ENCODE results near the gene ZNF561. TPM values are rescaled to one million over a fixed set of nuclear protein-coding genes. Genes with fewer than 3 reads are reported as not detected.
"Not testable (repeated sequence)": the region's sequence is repeated elsewhere in the genome, so short reads cannot be mapped to it uniquely, and the experiment has no call there.

ZNF561 gene
- total RNA-seq, 1 donor = 45.2 TPM

GRCh38 chr19:9597027-9597426 lies 24.0 kb downstream of the ZNF561 start:
- no peaks in the 10 kb centered on the region for H4K20me1 ChIP-seq (ENCODE audit: insufficient read depth, low read length)
- peaks cover 9% of the 10 kb centered on the region for H3K4me1 ChIP-seq (ENCODE audit: insufficient read depth, low read length)
- H3K4me3 ChIP-seq (ENCODE audit: insufficient read depth, low read length) = no peak overlapping the region
- H3K27ac ChIP-seq (ENCODE audit: low read depth, low read length) = no peak overlapping the region
- H3K4me2 ChIP-seq (ENCODE audit: insufficient read depth, low read length) = no peak overlapping the region
- no peak for TF ChIP-seq CTCF (IDR thresholded peaks at IDR 0.05; ENCODE audit: extremely low read depth, low read depth, low read length)
- no peaks in the 10 kb centered on the region for H3K79me2 ChIP-seq (ENCODE audit: insufficient read depth, low read length)
- no peak overlapping the region for H2AFZ ChIP-seq (ENCODE audit: low read length)
- peak; percentile 84 for DNase-seq (ENCODE audit: insufficient read length, low spot score, missing footprints)
- H3K27me3 ChIP-seq (ENCODE audit: insufficient read depth, low read length) = peaks cover 5% of the 10 kb centered on the region
- peaks cover 5% of the 10 kb centered on the region for H3K9me3 ChIP-seq (ENCODE audit: low read depth, low read length)
- no peaks in the 10 kb centered on the region for H3K36me3 ChIP-seq (ENCODE audit: insufficient read depth, low read length)

GRCh38 chr19:9586764-9587163 lies 34.3 kb downstream of the ZNF561 start:
- Histone ChIP-seq H3K4me1 (ENCODE audit: insufficient read depth, low read length) (no peaks in the 10 kb centered on the region), H3K9me3 (ENCODE audit: low read depth, low read length) (no peaks in the 10 kb centered on the region), H3K79me2 (ENCODE audit: insufficient read depth, low read length) (peaks cover 24% of the 10 kb centered on the region), H3K27me3 (ENCODE audit: insufficient read depth, low read length) (no peaks in the 10 kb centered on the region), H2AFZ (ENCODE audit: low read length) (peak overlapping the region; percentile 70), H3K4me3 (ENCODE audit: insufficient read depth, low read length) (no peak overlapping the region), H3K4me2 (ENCODE audit: insufficient read depth, low read length) (peak overlapping the region; percentile 8), H3K27ac (ENCODE audit: low read depth, low read length) (no peak overlapping the region), H4K20me1 (ENCODE audit: insufficient read depth, low read length) (peaks cover 9% of the 10 kb centered on the region), H3K36me3 (ENCODE audit: insufficient read depth, low read length) (peaks cover 3% of the 10 kb centered on the region)
- DNase-seq (ENCODE audit: insufficient read length, low spot score, missing footprints) = peak; percentile 74
- peak; percentile 79 for TF ChIP-seq CTCF (IDR thresholded peaks at IDR 0.05; ENCODE audit: extremely low read depth, low read depth, low read length)

- peak within 1 kb of the TSS; percentile 99 for H2AFZ ChIP-seq (ENCODE audit: low read length)
- peaks cover 24% of the 10 kb centered on the region for H4K20me1 ChIP-seq (ENCODE audit: insufficient read depth, low read length)
- peak within 1 kb of the TSS; percentile 80 for H3K4me2 ChIP-seq (ENCODE audit: insufficient read depth, low read length)
- H3K4me1 ChIP-seq (ENCODE audit: insufficient read depth, low read length) = no peaks in the 10 kb centered on the region
- H3K27me3 ChIP-seq (ENCODE audit: insufficient read depth, low read length) = no peaks in the 10 kb centered on the region
- peaks cover 49% of the 10 kb centered on the region for H3K79me2 ChIP-seq (ENCODE audit: insufficient read depth, low read length)
- peak within 1 kb of the TSS; percentile 89 for H3K27ac ChIP-seq (ENCODE audit: low read depth, low read length)
- peaks cover 17% of the 10 kb centered on the region for H3K36me3 ChIP-seq (ENCODE audit: insufficient read depth, low read length)
- no peak for TF ChIP-seq CTCF (IDR thresholded peaks at IDR 0.05; ENCODE audit: extremely low read depth, low read depth, low read length)
- peak; percentile 85 for DNase-seq (ENCODE audit: insufficient read length, low spot score, missing footprints)
- H3K4me3 ChIP-seq (ENCODE audit: insufficient read depth, low read length) = peak within 1 kb of the TSS; percentile 98
- H3K9me3 ChIP-seq (ENCODE audit: low read depth, low read length) = no peaks in the 10 kb centered on the region
These were observed 36.8 kb downstream of the ZNF561 start, which contains the start of gene ZNF121 for GRCh38 chr19:9584073-9584833. ZNF121 (minus strand) TSS chr19:9584504; CDS start chr19:9568097, 16,407 bp downstream.

- H3K4me3 ChIP-seq (ENCODE audit: insufficient read depth, low read length); H3K27me3 ChIP-seq (ENCODE audit: insufficient read depth, low read length); H3K4me1 ChIP-seq (ENCODE audit: insufficient read depth, low read length); H3K4me2 ChIP-seq (ENCODE audit: insufficient read depth, low read length); H3K27ac ChIP-seq (ENCODE audit: low read depth, low read length); H2AFZ ChIP-seq (ENCODE audit: low read length); H3K9me3 ChIP-seq (ENCODE audit: low read depth, low read length); DNase-seq (ENCODE audit: insufficient read length, low spot score, missing footprints): not testable (repeated sequence)
- peaks cover 26% of the 10 kb centered on the region for H4K20me1 ChIP-seq (ENCODE audit: insufficient read depth, low read length)
- peaks cover 70% of the 10 kb centered on the region for H3K79me2 ChIP-seq (ENCODE audit: insufficient read depth, low read length)
- H3K36me3 ChIP-seq (ENCODE audit: insufficient read depth, low read length) = peaks cover 23% of the 10 kb centered on the region
These were observed 38.8 kb downstream of the ZNF561 start for GRCh38 chr19:9582081-9582725.
